Urothelium cell line (cell line): ENCODE data around the gene MGAT3.
"Not testable (repeated sequence)": the region's sequence is repeated elsewhere in the genome, so short reads cannot be mapped to it uniquely, and the experiment has no call there.

Source experiments
- DNase-seq: peaks from one replicate; pipeline ENCODE4 v3.0.0; 2011; ENCODE audit warnings: low spot score, mixed read lengths
- FAIRE-seq: peaks from 2 replicates; lab custom pipeline; 2011; peaks lifted over from hg19 to GRCh38; lab: Jason Lieb, UNC

The MGAT3 gene

DNA sequence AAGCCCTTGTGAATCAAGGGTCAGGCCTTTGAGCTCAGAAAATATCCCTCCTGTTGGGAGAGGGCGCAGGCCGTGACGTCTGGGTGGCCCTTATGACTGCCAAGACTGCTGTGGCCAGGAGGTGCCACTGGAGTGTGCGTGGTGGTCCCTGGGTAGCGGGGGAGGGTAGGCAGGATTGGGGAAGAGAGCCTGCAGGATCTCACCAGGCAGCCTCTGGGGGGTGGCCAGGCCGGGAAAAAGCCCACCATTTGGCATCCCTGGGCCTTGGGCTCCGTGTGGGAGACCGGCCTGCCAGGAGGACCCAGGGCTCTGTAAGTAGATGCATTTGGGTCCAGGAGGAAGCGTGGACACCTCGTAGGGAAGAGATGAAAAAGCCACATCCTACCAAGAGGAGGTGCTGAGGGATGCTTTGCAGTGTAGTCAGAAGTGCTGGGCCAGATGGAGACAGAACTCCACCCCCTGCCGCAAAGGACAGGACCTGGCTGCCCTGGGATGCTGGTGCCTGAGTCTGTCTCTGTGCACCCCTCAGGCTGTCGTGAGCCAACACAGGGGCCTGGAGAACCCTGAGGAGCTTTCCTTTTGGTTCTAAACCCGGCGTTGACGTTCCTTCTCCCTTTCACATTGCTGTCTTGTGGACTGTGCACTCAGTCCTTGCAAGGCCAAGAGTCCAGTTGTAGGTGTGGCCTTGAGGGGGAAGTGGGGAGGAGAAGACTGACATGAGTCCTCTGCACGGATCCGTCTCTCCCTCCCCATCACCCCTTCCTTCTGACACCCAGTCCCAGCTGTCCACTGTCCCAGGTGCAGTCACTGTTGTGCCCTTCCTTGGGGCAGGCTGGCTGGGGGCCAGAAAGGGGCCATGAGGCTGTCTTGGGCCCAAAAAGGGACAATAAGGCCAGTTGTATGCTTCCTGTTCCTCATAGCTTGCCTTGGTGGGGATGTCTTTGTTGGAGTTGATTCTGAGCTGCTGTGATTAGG is 32.6 kb downstream of the MGAT3 start:
- FAIRE-seq (peak; percentile 27), DNase-seq (no peak)

DNA sequence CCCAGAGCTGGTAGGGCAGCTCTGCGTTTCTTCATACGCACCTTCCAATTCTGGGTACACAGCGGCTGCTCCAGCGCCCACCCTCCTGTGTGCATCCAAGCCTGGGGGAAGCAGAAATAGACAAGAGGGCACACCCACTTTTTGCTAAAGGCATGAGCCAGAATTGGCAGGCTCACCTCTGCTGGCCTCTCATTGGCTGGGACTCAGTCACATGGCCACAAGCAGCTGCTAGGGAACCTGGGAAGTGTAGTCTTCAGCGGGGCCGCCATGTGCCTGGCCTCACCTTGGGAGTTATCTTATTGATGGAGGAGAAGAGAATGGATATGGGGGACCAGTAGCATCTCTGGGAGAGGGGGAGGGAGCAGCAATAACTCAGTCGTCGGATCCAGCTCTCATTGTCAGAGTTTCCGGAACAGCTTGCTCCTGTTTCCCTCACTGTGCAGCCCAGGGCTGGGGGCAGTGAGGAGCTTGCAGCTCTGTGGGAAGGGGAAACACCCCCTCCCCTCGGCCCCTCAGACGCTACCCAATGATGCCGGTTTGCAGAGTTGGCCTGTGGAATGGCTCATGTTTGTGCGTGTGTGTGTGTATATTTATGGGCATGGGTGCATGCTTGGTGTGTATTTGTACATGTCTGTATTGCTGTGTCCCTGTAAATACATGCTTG is 33.5 kb downstream of the MGAT3 start:
- DNase-seq (peak; percentile 92), FAIRE-seq (peak; percentile 95)

DNA sequence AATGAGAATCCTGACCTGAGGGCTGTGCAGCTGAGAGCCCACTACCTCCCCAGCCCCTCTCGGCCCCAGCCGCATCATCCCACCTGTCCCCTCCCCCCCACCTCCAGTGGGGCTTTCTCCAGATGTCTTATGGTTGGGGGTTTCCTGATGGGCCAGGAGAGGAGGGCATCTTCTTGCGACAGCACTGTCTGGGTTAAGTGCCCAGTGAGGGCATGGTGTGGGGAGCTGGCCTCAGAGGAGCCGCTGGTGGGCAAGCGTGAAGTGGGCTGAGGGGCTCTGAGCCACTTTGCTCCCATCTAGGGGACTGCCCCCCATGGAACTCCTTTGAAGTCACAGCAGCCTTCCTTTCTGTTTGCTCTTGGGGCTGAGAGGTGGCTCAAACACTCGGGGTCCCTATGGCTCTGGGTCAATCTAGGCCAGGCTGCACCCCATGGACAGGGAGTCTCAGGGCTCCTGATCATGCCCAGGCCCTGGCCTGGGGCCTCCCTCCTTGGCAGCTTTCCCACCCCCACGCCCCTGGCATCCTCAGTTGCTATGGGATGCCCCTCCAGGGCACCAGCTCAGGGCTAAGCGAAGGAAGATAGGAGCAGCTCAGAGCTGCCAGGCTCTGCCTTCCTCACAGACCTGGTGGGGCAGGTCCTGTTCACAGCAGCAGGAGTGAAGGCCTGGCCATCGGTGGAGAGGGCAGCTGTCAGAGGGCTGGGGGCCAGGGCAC is 34.3 kb downstream of the MGAT3 start:
- no peak for FAIRE-seq
- no peak for DNase-seq

DNA sequence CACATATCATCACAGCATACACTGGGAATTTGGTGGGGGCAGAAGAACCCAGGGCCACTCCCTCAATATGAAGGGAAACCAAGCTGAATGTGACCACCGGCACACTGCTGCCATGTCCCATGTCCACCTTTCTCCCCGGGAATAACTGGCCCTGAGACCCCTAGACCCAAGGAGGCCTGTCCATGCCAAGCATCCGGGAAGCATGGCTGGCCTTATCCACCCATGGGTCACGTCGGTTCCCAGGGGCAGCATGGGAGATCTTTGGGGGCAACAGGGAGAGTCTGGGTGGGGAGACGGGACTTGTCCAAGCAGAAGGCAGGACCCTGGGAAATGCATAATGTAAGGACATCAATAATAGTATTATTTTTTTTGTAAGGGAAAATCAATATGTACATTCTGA is 34.9 kb downstream of the MGAT3 start:
- FAIRE-seq (no peak), DNase-seq (no peak)

DNA sequence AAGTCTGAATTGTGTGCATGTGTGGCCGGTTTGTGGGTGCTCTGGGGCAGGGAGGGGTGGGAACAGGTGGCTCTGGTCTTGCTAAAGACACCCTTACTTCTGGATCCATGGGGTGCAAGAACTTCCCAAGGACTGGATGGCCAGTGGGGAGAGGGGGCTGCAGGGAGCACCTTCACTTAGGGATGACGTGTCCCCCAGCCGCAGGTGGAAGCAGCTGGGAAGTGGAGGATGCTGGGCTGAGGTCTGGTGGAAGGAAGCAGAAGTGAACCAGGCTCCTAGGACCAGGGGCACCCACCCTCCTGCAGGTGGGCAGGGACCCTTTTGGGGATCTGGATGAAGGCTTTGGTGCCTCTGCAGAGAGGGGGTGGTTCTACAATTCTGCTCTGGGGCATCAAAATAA is 35.4 kb downstream of the MGAT3 start:
- no peak for DNase-seq
- no peak for FAIRE-seq

DNA sequence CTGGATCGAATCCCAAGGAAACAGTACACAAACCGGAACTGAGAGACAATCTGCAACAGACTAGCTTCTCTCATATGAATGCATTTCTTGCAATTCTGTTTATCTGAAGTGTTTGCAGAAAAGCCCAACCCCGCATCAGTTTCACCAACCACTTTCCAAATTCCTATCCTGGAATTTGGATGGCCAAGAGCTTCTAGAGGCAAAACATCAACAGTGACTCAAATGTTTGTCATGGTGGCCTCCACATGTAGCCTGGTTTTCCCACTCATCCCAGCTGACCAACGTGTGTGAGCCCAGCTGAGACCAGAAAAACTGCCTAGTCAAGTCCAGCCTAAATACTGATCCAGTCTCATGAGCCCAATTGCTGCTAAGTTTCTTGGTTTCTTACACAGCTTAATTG is 36.9 kb downstream of the MGAT3 start:
- no peak for DNase-seq
- no peak for FAIRE-seq

DNA sequence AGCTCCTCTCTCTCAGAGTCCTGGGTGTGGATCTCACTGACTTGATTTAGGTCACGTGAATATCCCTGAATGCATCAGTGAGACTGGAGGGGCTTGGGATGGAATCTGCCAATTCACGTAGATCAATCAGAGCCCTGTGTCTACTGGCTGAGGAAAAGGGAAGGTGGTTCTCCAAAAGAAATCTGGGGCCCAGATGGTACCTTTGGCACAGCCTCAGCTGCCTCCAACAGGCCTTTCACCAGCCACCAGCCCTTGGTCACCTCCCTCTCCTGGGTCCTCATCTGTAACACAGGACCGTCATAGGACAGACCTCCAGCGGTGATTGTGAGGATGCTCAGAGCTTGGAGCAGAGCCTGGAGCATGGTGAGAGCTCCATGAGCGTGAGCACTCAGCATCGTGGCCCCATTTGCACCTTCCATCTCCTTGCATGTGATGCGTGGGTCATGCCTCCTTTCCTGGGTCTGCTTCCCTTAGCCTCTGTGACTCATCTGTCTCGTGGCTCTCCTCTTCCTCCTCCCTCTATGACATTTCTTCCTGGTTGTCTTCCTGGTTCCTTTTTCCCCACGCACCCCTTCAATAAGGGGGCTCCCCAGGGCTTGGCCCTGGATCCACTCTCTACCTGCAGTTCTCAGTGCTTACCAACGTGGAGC is 37.8 kb downstream of the MGAT3 start:
- no peak for FAIRE-seq
- no peak for DNase-seq

DNA sequence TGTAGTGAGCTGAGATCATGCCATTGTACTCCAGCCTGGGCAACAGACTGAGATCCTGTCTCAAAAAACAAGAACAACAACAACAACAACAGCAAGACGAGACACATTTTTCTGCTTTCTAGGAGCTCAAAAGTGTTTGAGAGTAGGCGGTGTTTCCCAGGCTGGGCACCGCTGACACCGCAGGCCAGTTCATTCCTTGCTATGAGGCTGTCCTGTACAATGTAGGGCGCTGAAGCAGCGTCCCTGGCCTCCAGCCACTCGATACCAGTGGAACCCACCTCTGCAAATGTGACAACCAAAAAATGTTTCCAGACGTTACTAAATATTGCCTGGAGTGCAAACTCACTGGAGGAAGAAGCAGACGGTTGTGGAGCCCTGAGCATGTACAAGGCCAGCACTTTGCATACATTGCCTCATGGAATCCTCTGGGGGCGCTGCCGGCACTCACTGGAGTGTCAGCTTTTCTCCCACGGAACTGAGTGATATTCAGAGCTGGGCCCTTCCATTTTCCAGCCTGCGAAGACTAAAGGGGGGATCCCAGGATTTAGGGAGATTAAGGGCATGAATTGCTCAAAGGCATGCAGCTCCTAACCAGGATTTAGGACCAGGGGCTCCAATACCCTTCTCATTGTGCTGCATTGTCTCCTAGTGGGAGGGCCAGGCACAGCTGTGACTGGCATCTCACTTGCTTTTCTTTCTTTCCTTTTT is 39.5 kb downstream of the MGAT3 start:
- FAIRE-seq = no peak
- peak; percentile 68 for DNase-seq

DNA sequence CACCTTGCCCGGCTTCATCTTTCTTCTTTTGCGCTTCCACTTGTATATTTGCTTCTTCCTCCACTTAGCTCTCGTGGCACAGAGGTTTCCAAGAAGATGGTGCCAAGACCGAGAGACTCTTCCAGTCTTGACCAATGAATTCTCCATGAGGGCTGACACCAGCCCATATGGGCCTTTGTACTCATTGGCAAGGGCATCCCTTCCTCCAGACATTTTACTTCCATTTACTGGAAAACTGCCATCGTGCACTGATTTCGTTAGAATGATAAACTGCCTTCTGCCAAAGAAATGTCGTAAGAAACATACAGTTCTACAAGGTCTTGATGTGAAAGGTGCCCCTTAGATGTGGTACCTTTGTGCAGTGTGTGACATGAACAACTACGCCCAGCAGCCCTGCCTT is 40.6 kb downstream of the MGAT3 start:
- FAIRE-seq (no peak), DNase-seq (no peak)

DNA sequence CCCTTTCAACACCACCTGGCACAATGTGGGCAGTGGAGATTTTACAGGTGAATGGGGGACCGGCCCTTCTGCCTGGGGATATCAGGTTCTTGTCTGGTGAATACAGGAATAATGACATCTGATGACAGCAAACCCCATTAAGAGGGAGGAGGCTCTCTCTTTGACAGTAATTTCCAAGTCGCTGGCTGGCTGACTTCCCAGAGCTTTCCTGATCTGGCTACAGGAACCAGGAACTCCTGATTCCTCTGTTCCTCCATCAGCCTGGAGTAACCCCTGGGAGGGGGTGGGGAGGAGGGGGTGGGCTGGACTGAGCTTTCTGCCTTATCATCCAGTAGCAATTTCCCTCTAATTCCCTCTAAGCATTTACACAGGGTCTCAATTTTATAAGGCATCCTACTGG is 41.6 kb downstream of the MGAT3 start:
- no peak for DNase-seq
- FAIRE-seq = no peak

DNA sequence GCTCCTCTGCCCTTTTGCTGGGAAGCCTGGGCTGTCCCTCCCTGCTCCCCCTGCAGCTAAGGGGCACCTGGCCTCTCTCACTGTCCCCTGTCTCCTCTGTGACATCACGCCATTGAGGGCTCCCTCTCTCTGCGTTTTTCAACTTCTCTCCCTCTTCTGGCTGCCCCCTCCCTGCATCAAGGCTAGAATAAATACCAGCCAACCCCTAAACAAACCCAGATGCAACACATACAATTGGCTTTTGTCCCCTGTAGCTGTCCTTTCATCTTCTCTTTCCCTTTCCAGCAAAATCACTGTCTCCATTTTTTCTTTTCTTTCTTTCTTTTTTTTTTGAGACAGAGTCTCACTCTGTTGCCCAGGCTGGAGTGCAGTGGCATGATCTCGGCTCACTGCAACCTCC is 42.0 kb downstream of the MGAT3 start:
- DNase-seq (no peak), FAIRE-seq (no peak)

DNA sequence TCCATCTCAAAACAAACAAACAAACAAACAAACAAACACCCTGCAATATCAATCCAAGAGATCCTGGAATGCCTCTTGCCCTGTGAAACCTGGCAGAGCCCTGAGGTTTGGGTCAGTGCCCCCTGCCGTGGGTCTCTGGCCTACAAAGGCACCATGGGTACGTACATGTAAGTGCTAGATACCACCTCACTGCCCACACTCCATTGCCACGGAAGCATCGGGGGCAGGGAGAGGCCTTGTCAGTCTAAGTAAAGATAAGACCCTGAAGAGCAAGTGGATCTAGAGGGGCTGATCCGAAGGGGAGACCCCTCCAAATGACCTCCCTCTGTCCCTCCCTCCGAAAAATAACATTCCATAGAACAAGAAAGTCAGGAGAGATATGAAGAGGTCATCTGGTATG is 43.3 kb downstream of the MGAT3 start:
- DNase-seq (no peak), FAIRE-seq (no peak)

DNA sequence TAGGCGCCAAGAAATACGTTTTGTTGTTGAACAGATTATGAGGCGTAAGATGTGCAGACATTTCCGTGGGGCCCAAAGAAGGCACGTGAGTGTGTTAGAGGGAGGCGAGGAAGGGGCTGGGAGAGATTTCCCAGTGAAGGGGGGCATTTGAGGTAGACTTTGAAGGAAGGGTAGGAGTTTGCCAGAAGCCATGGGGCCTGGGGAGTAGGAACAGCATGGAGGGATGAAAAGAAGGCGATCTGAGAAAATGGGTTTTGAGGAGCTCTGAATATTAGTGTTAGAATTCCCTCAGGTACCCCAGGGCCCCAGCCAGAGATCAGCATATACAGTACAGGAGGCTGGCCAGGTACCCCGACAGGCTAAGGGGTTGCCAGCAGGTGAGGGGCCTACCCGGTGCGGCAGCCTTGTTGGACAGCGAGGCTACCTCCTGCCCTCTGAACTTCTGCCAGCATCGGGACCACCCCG is 44.9 kb downstream of the MGAT3 start:
- DNase-seq = no peak
- FAIRE-seq = no peak

DNA sequence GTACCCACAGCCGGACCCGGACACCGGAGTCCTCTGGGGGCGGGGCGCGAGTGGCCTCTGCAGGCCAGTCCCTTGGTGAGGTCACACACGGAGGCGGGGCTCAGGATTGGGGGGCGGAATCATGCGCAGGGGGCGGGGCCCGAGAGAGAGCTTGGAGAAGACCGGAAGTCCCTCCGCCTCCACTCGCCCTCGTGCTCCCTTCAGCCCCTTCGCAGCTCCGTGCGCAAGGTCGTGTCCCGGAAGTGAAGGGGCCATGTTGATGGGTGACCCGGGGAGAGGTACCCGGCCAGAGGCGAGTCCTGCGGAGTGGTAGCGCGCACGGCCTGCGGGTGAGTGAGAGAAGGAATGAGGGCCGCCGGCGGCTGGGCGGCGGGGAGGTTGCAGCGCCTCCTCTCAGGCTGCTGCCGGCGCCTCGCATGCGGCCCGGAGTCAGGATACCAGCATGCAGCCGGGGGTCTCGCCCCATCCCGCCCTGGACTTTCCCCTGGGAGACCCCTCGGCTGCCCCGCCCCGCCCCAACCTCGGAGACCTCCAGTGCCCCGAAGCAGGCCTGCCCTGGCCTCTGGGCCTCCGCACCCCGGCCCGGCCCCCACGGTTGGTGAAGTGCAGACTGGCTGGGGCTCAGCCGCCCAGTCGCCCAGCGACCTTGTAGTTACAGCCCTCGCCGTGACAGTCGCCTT is 45.4 kb downstream of the MGAT3 start, which contains the start of gene MIEF1:
Gene MIEF1 (plus strand): TSS at position 182 of the 680 bp plus-strand sequence. CDS start 9,005 bp downstream, outside the sequence.
- DNase-seq (peak; percentile 99), FAIRE-seq (peak; percentile 99)

DNA sequence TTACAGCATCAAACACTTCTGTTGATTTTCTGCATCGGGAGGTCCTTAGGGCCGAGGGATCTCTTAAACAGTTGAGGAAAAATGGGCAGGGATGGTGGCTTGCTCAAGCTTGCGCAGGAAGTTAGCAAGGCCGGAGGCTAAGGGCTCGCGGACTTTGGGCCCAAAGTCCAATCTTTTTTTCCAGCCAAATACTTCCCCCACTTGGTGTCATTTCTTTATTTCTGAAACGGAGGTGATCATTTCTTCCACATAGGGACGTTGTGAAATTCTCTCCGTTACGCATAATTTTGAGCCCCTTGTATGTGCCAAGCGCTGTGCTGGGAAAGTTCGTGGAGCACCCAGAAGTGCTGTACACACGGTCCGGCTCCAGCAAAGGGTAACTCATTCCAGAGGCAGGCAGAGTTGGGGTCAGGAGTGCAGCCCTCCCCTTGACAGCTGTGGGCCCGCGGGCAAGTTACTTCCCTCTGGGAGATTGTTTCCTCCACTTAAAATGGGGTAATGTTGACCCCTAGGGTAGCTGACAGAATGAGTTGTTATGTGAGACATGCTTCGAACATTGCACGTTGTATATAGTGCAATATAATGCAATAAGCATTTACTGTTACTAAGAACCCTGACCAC is 46.1 kb downstream of the MGAT3 start:
- FAIRE-seq = peak; percentile 44

DNA sequence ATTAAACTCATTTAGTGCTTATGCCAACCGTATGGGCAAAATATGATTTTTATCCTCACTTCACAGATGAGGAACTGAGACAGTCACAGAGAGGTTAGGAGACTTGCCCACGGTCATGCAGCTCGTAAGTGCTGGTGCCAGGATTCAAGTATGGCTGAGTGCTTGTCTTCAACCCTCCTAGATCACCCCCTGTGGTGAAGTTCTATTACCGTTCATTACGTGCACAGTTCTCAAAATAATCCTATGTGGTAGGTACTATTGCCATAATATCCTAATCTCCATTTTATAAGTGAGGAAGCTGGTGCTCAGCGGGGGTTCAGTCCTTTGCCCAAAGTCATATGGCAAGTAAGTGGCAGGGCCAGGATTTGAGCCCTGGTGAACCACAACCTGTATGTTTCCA is 46.8 kb downstream of the MGAT3 start:
- DNase-seq = no peak
- FAIRE-seq = no peak

More for the DNA sequence above, 46.1 kb downstream of the MGAT3 start:
- no peak for DNase-seq

DNA sequence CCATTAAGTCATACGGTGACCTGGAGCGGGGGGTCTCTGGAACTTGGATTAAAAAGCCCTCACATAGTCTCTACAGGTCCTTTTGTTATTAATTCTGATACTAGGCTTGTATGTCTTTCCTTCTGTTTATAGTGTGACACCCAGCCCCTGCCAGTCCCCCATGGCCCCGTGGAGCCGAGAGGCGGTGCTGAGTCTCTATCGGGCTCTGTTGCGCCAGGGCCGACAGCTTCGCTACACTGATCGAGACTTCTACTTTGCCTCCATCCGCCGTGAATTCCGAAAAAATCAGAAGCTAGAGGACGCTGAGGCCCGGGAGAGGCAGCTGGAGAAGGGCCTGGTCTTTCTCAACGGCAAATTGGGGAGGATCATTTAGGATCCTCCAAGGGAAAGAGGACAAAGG is 47.3 kb downstream of the MGAT3 start:
- FAIRE-seq = no peak
- DNase-seq = no peak

DNA sequence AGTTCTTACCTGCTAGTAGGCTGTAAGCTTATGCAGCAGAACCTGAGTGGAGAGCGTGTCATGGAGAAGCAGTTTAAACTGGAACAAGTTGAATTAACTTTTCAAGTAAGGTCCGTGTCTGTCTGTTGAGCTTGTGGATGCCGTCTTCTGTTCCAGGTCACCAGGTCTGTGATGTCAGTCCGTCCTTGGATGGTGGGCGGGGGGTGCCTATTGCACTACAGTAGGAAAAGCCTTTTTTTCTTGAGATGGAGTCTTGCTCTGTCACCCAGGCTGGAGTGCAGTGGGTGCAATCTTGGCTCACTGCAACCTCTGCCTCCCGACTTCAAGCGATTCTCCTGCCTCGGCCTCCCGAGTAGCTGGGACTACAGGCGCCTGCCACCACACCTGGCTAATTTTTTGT is 50.2 kb downstream of the MGAT3 start:
- FAIRE-seq, DNase-seq: not testable (repeated sequence)

DNA sequence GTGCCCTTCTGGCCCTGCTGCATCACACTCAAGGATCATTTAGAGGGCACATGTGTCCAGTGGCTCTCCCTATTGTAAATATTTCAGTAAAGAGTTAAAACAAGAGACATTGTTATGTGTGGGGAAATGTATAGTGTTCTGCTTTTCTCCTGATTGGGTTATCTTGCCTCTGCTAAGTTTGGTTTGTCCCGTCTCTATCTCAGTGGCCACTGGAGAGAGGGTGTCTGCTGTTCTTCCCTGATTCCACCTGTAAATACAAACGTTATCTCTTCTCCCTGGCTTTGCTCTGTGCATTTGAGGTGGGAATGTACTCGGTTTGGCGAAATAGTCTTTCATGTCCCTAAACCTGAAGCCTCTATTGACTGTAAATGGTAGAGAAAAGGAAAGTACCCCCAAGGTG is 51.6 kb downstream of the MGAT3 start:
- no peak for FAIRE-seq
- no peak for DNase-seq
